GM12891 (cell line): Measurements from ENCODE around the gene UFC1.

Experiments
- POLR2A ChIP-seq: IDR thresholded peaks from 2 replicates; pipeline ENCODE4 v1.6.1; 2011; ENCODE audit warnings: low read depth, low read length, control low read depth
- POLR2AphosphoS5 ChIP-seq: IDR thresholded peaks from 2 replicates; pipeline ENCODE4 v1.6.1; 2011; ENCODE audit warnings: low read depth, low read length, control low read depth
- TAF1 ChIP-seq: IDR thresholded peaks from 2 replicates; pipeline ENCODE4 v1.6.1; 2011; ENCODE audit warnings: low read depth, low read length, control low read depth

- no peak for TF ChIP-seq POLR2AphosphoS5
- no peak for TF ChIP-seq POLR2A
- 0 out of 2 replicates have a peak, but pooled peaks have one; percentile 7 for TF ChIP-seq TAF1
Observed at GRCh38 chr1:161133220-161133740, 20.5 kb upstream of the UFC1 start.
